Left lung (tissue), 10 donors: Measurements from ENCODE around the gene KCNG2. TPM values are rescaled to one million over a fixed set of nuclear protein-coding genes. Genes with fewer than 3 reads are reported as not detected.

Experiments used
- ATAC-seq: fragments of 200-7000 bp; cut with Tn5 transposase; one replicate; pipeline ENCODE4 v1.9.1; 2020; ENCODE audit warnings: moderate library complexity
- DNase-seq, 4 donors: peaks; one replicate each; pipeline ENCODE4 v3.0.0-alpha.2; 2013 to 2020
- H3K27ac ChIP-seq, 2 donors: fragments of 200-600 bp; sonication (generic) in 1 of 2; one replicate each; pipeline versions ENCODE4 v1.5.0 to v1.8.0; 2020 to 2021
- H3K27me3 ChIP-seq, 2 donors: fragments of 200-600 bp; sonication (generic) in 1 of 2; one replicate each; pipeline versions ENCODE4 v1.5.0 to v1.8.0; 2020 to 2021
- H3K36me3 ChIP-seq, 2 donors: fragments of 200-600 bp; sonication (generic) in 1 of 2; one replicate each; pipeline versions ENCODE4 v1.5.0 to v1.8.0; 2020 to 2021
- H3K4me1 ChIP-seq, 2 donors: fragments of 200-600 bp; one replicate each; pipeline ENCODE4 v1.8.0; 2021
- H3K4me3 ChIP-seq, 2 donors: fragments of 200-600 bp; sonication (generic) in 1 of 2; one replicate each; pipeline versions ENCODE4 v1.5.0 to v1.8.0; 2020 to 2021; ENCODE audit warnings: mild to moderate bottlenecking in 1 of 2
- H3K9me3 ChIP-seq, 2 donors: fragments of 200-600 bp; sonication (generic) in 1 of 2; one replicate each; pipeline versions ENCODE4 v1.5.0 to v1.8.0; 2020 to 2021
- CTCF ChIP-seq, 2 donors: fragments of 200-600 bp; sonication (generic) in 1 of 2; IDR thresholded peaks; one replicate each; pipeline versions ENCODE4 v1.5.0 to v1.8.0; 2021; ENCODE audit warnings: antibody characterized with exemption in 2 of 2
- intact Hi-C, 2 donors: fragments of 100-400 bp; cut with DNase I; formaldehyde crosslinking; loops; one replicate each; pipeline versions ENCODE4 v1.11.2 to v1.14.2; 2022
- polyA plus RNA-seq, 6 donors: library from polyadenylated mRNA; unstranded; fragments of 120-200 nt; gene quantifications; one replicate each; pipeline ENCODE4 v1.2.1, GENCODE V29; 2013; ENCODE audit not compliant: insufficient read length in 6 of 6
- total RNA-seq, 2 donors: library from RNA; stranded (reverse); fragmentation: NEBNext Ultra II Directional; extraction: Animal tissue kit (Norgen Biotek cat#: 25700); gene quantifications; one replicate each; pipeline ENCODE4 v1.2.1, GENCODE V29; 2021
- donor health status: DM: no; HTN: yes; CAD: no.
- donor health status: DM: no; HTN: no; CAD: no.

Gene KCNG2
- total and polyA plus RNA-seq, 8 donors: 0.17 to 1.1 (median 0.31) TPM

DNA sequence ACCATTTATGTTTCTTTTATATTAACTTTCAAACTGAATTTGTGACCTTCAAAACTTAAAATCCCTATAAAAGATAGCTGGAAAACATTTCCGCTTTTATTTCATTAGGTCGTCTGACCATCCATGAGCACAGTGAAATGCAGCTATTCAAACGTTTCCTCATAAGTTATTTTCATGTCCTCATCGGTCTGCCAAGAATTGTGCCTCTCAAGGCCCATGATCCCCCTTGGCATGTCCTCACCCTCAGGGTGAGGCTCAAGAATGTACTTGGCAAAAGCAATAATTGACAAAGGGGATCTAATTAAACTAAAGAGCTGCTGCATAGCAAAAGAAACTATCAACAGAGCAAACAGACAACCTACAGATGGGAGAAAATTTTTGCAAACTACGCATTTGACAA lies 141.4 kb downstream of the KCNG2 start:
- intact Hi-C loops: no loop called here
- Histone ChIP-seq H3K27ac (no peak overlapping the region), H3K9me3 (peaks cover 0 to 5% of the 10 kb centered on the region in 2 donors), H3K27me3 (no peaks in the 10 kb centered on the region), H3K4me3 (no peak overlapping the region), H3K4me1 (peaks cover 3 to 4% of the 10 kb centered on the region in 2 donors), H3K36me3 (peaks cover 4 to 76% of the 10 kb centered on the region in 2 donors)
- no peak for TF ChIP-seq CTCF (IDR thresholded peaks at IDR 0.05)
- DNase-seq (peak in 1 of 4 donors; percentile 28), ATAC-seq (peak; percentile 60)

- no peak for TF ChIP-seq CTCF (IDR thresholded peaks at IDR 0.05)
- no peak overlapping the region for H3K27ac ChIP-seq
- peaks cover 0 to 7% of the 10 kb centered on the region in 2 donors for H3K4me1 ChIP-seq
- peaks cover 0 to 4% of the 10 kb centered on the region in 2 donors for H3K9me3 ChIP-seq
- no peaks in the 10 kb centered on the region for H3K27me3 ChIP-seq
- ATAC-seq: no peak
- DNase-seq: peak in 1 of 4 donors; percentile 27
- H3K36me3 ChIP-seq: peaks cover 4 to 64% of the 10 kb centered on the region in 2 donors
- H3K4me3 ChIP-seq: no peak overlapping the region
- intact Hi-C loops: no loop called here
Measured at GRCh38 chr18:79940126-79940813, 142.5 kb downstream of the KCNG2 start.

- DNase-seq: peak in 1 of 4 donors; percentile 19
Measured at GRCh38 chr18:79940814-79941472, 143.2 kb downstream of the KCNG2 start.

GRCh38 chr18:79941473-79942119 lies 143.9 kb downstream of the KCNG2 start:
- DNase-seq (peak in 1 of 4 donors; percentile 27), ATAC-seq (no peak)
- Histone ChIP-seq H3K4me3 (no peak overlapping the region), H3K36me3 (peaks cover 4 to 57% of the 10 kb centered on the region in 2 donors), H3K27ac (no peak overlapping the region), H3K4me1 (peaks cover 8% of the 10 kb centered on the region in 2 donors), H3K27me3 (no peaks in the 10 kb centered on the region), H3K9me3 (no peaks in the 10 kb centered on the region)
- TF ChIP-seq CTCF (IDR thresholded peaks at IDR 0.05): no peak
- intact Hi-C loops: no loop called here

More at GRCh38 chr18:79940814-79941472, 143.2 kb downstream of the KCNG2 start:
- no peak for TF ChIP-seq CTCF (IDR thresholded peaks at IDR 0.05)
- no peaks in the 10 kb centered on the region for H3K27me3 ChIP-seq
- H3K9me3 ChIP-seq: no peaks in the 10 kb centered on the region
- peaks cover 1 to 8% of the 10 kb centered on the region in 2 donors for H3K4me1 ChIP-seq
- H3K4me3 ChIP-seq: no peak overlapping the region
- H3K36me3 ChIP-seq: peaks cover 4 to 57% of the 10 kb centered on the region in 2 donors
- ATAC-seq: no peak
- H3K27ac ChIP-seq: no peak overlapping the region
- intact Hi-C loops: no loop called here

DNA sequence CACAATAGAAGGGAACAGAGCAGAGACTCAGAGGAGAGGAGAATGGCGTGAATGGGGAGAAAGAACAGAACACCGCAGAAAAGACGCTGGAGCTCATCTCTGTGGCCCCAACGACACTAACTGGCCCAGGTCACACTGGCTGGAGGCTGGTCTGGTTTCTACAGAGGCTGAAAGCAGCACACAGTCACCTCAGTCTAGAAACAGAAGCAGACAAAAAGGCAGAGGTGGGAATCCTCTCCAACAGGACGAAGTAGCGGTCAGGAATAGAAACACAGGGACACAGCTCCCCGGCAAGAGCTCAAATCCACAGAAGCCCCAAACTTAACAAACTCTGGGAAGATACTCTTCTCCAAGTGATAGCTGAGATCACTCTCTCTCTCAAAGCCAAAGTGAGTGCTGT lies 144.5 kb downstream of the KCNG2 start:
- Histone ChIP-seq H3K27me3 (no peaks in the 10 kb centered on the region), H3K9me3 (no peaks in the 10 kb centered on the region), H3K36me3 (peaks cover 4 to 55% of the 10 kb centered on the region in 2 donors), H3K4me3 (no peak overlapping the region), H3K27ac (no peak overlapping the region), H3K4me1 (peaks cover 8 to 14% of the 10 kb centered on the region in 2 donors)
- DNase-seq (peak in 1 of 4 donors; percentile 19), ATAC-seq (no peak)
- TF ChIP-seq CTCF (IDR thresholded peaks at IDR 0.05): no peak
- intact Hi-C loops: no loop called here
